Measurements from ENCODE around the gene C22orf23. TPM values are rescaled to one million over a fixed set of nuclear protein-coding genes. Genes with fewer than 3 reads are reported as not detected.

Gene C22orf23
- total and polyA plus RNA-seq, 9 of the 15 experiments (the other 6 are each of a cell fraction or from before 2014, with no cell fraction given), result 0.25 to 1.0 (median 0.53) TPM

DNA sequence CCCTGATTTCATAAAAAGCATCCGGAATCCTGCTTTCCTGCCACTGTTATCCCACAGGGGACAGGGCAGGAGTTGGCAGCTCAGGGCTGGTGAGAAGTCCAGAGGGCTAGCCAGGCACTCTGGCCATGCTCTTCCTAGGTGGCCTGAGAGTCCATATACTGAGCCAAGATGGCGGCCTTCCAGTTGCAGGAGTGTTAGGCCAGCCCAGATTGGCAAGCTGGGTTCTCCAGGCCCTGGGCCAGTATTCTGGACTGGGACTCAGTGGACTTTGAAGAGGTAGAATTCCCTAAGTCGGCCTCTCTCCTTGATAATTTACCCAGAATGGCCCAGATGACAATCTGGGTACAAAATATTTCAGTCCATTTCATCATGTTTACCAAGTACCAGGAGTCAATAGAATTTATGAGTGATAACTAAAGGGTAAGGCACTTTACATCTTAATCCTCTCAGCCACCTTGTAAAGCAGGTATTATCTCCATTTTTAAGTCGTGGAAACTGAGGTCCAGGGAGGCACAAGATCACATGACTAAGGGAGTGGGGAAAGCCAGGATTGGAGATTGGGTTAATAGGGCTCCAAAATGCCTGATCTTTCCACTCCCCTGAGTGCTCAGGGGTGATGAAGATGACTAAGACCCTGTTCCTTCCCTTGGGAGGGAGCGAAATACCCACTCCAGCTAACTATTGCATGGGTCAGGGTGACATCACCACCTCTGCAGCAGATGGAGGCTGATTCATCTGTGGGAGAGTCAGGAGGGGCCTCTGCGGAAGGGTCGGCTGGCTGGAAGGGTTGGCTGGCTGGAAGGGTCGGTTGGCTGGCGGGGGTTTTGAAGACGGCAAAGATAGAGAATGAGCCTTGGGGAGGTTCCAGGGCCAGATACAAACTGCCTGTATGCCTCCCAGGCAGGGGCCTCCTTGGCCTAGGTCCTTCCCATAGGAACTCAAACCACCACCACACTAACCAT, 48.5 kb downstream of the C22orf23 start (continued):
- TF ChIP-seq STAT6 (CRISPR knock-in tag; IDR thresholded peaks at IDR 0.05) (no peak), CREB3L1 (IDR thresholded peaks at IDR 0.05; ENCODE audit: borderline replicate concordance, low read depth) (no peak), GATA2 (CRISPR knock-in tag; IDR thresholded peaks at IDR 0.05) (no peak), PHF20 (IDR thresholded peaks at IDR 0.05; ENCODE audit: partially characterized antibody) (no peak), STAG1 (CRISPR knock-in tag; IDR thresholded peaks at IDR 0.05; ENCODE audit: borderline replicate concordance) (no peak), ESRRA (IDR thresholded peaks at IDR 0.05; ENCODE audit: borderline replicate concordance, low read depth) (no peak), ZNF175 (CRISPR knock-in tag; IDR thresholded peaks at IDR 0.05; ENCODE audit: low read depth) (peak; percentile 91), ZNF134 (CRISPR knock-in tag; conservative IDR thresholded peaks at IDR 0.05) (no peak), SOX6 (IDR thresholded peaks at IDR 0.05) (peak; percentile 18; the same call in 1 of the 2 replicates), FOXK1 (CRISPR knock-in tag; IDR thresholded peaks at IDR 0.05; ENCODE audit: borderline replicate concordance) (0 out of 2 replicates have a peak, but pooled peaks have one; percentile 25), SIX5 (IDR thresholded peaks at IDR 0.05; ENCODE audit: borderline replicate concordance in 1 of 2, insufficient read depth in 1 of 2, low read depth in 1 of 2, low read length in 2 of 2) (no peak), KAT8 (IDR thresholded peaks at IDR 0.05; ENCODE audit: low read depth) (no peak), XRCC4 (IDR thresholded peaks at IDR 0.05; ENCODE audit: extremely low read depth, insufficient read depth, insufficient read length) (no peak), STAT5B (CRISPR knock-in tag; IDR thresholded peaks at IDR 0.05) (no peak), SMAD3 (CRISPR knock-in tag; conservative IDR thresholded peaks at IDR 0.05) (no peak; the same call in 1 of the 2 replicates), NFATC3 (IDR thresholded peaks at IDR 0.05) (no peak), CBFA2T3 (IDR thresholded peaks at IDR 0.05) (0 out of 2 replicates have a peak, but pooled peaks have one; percentile 12)
- TF ChIP-seq, protein P1, sequence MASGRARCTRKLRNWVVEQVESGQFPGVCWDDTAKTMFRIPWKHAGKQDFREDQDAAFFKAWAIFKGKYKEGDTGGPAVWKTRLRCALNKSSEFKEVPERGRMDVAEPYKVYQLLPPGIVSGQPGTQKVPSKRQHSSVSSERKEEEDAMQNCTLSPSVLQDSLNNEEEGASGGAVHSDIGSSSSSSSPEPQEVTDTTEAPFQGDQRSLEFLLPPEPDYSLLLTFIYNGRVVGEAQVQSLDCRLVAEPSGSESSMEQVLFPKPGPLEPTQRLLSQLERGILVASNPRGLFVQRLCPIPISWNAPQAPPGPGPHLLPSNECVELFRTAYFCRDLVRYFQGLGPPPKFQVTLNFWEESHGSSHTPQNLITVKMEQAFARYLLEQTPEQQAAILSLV (tag; IDR thresholded peaks at IDR 0.05), result peak; percentile 9; the same call in 1 of the 2 replicates

Data from K562 (cell line).